Spleen (tissue), 11 donors: ENCODE data around the gene SPG7. TPM values are rescaled to one million over a fixed set of nuclear protein-coding genes. Genes with fewer than 3 reads are reported as not detected.

ENCODE experiments used
- DNase-seq: peaks from one replicate; pipeline ENCODE4 v3.0.0-alpha.2; 2020
- H3K27ac ChIP-seq, 8 donors: fragments of 200-600 bp; sonication (generic) in 7 of 8; 1 replicate in 4 of 8; 2 replicates in 4 of 8; pipeline versions ENCODE4 v1.5.0 to v1.8.0; 2016 to 2021; ENCODE audit warnings: inconsistent platforms in 4 of 8, mild to moderate bottlenecking in 4 of 8, moderate library complexity in 1 of 8
- H3K27me3 ChIP-seq, 7 donors: fragments of 200-600 bp; sonication (generic) in 6 of 7; replicated peaks in 1 of 7; 1 replicate in 4 of 7; 2 replicates in 3 of 7; pipeline versions ENCODE4 v1.5.0 to v1.8.0; 2016 to 2021; ENCODE audit warnings: inconsistent platforms in 3 of 7, mild to moderate bottlenecking in 1 of 7
- H3K36me3 ChIP-seq, 6 donors: fragments of 200-600 bp; sonication (generic) in 5 of 6; 1 replicate in 4 of 6; 2 replicates in 2 of 6; pipeline versions ENCODE4 v1.5.0 to v1.8.0; 2016 to 2021; ENCODE audit warnings: inconsistent platforms in 2 of 6
- H3K4me1 ChIP-seq, 6 donors: fragments of 200-600 bp; sonication (generic) in 5 of 6; 1 replicate in 3 of 6; 2 replicates in 3 of 6; pipeline versions ENCODE4 v1.5.0 to v1.8.0; 2016 to 2021; ENCODE audit warnings: inconsistent platforms in 3 of 6
- H3K4me3 ChIP-seq, 8 donors: fragments of 200-600 bp; sonication (generic) in 7 of 8; 1 replicate in 4 of 8; 2 replicates in 4 of 8; pipeline versions ENCODE4 v1.5.0 to v1.8.0; 2016 to 2021; ENCODE audit warnings: inconsistent platforms in 4 of 8, mild to moderate bottlenecking in 4 of 8, moderate library complexity in 2 of 8
- H3K9me3 ChIP-seq, 8 donors: fragments of 200-600 bp; sonication (generic) in 7 of 8; 1 replicate in 4 of 8; 2 replicates in 4 of 8; pipeline versions ENCODE4 v1.5.0 to v1.8.0; 2016 to 2021; ENCODE audit warnings: inconsistent platforms in 4 of 8
- POLR2A ChIP-seq, 3 donors: fragments of 450-650 bp; IDR thresholded peaks; one replicate each; pipeline ENCODE4 v1.5.1; 2017; ENCODE audit warnings: antibody characterized with exemption in 3 of 3, mild to moderate bottlenecking in 1 of 3
- POLR2AphosphoS5 ChIP-seq, 3 donors: sonication (generic); formaldehyde crosslinking; IDR thresholded peaks; one replicate each; pipeline ENCODE4 v1.5.1; 2017; ENCODE audit warnings: antibody characterized with exemption in 3 of 3
- whole genome bisulfite sequencing, 5 donors: extraction: QIAGEN DNeasy Blood & Tissue Kit in 3 of 5; methylation state at CpG; one replicate each; pipeline versions ENCODE4 v1.1.5 to v1.1.7; 2013 to 2018; 5-methylcytosine and 5-hydroxymethylcytosine counted together
- intact Hi-C: fragments of 100-400 bp; cut with DNase I; formaldehyde crosslinking; loops from one replicate; pipeline ENCODE4 v1.15.0; 2023; ENCODE audit warnings: low total_unique reads
- polyA plus RNA-seq, 3 donors: library from polyadenylated mRNA; stranded (reverse); fragments of 200-250 nt; gene quantifications; one replicate each; pipeline ENCODE4 v1.2.1, GENCODE V29; 2013
- total RNA-seq, 7 donors: library from RNA; depleted of rRNA in 3 of 7; stranded (reverse); fragments of >200 nt in 3 of 7; fragmentation: NEBNext Ultra II Directional in 4 of 7; extraction: Animal tissue kit (Norgen Biotek cat#: 25700) in 4 of 7; gene quantifications; one replicate each; pipeline versions ENCODE4 v1.1.0 to v1.2.1, GENCODE V29; 2016 to 2021
- TF ChIP-seq, protein P1 (sequence below), 11 experiments: fragments of 200-600 bp in 7 of 11; fragments of 450-650 bp in 4 of 11; sonication (generic) in 4 of 11; IDR thresholded peaks in 8 of 11; conservative IDR thresholded peaks in 3 of 11; 1 replicate in 7 of 11; 2 replicates in 4 of 11; pipeline versions ENCODE4 v1.4.0 to v1.8.0; 2016 to 2021; ENCODE audit warnings: antibody characterized with exemption in 11 of 11, inconsistent platforms in 4 of 11, mild to moderate bottlenecking in 1 of 11
- donor health status: healthy with polysubstance abuse.
- donor health status: DM: no; HTN: no; CAD: no; lungs with moderate emphysema.
- donor health status: DM: no; HTN: no; CAD: no.
- donor health status: Bipolar disorder and iron deficiency.
- donor health status: healthy.
- donor health status: DM: no; HTN: no; CAD: no.
- donor health status: DM: yes; HTN: yes; CAD: no.

Gene SPG7
- total and polyA plus RNA-seq, 10 donors = 64.5 to 260 (median 144) TPM

DNA sequence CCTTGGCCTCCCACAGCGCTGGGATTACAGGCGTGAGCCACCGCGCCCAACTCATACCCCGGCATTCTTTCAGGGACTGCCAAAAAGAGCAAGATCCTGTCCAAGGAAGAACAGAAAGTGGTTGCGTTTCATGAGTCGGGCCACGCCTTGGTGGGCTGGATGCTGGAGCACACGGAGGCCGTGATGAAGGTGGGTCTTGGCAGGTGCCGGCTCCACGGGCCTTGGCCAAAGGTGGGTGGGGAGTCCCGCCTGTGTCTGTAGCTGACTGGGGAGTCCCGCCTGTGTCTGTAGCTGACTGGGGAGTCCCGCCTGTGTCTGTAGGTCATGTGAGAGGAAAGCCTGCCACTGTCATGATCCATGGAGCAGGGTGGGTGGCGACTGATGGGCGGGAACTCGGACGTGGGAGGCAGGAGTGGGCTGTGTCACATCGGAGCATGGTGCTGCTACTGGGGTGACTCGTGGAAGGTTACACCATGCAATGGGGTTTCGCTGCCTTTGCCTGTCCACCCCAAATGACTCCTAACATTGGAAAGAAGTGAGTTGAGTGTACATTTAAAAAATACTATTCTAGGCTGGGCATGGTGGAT lies 42.3 kb downstream of the SPG7 start:
- 92 to 95% (median 93%) methylated on average over 22 of the region's 22 CpGs for WGBS, 5 donors
- Histone ChIP-seq H3K27ac (no peak overlapping the region), H3K36me3 (peaks cover 2 to 100% (median 95%) of the 10 kb centered on the region in 6 donors), H3K4me3 (no peak overlapping the region), H3K9me3 (no peaks in the 10 kb centered on the region), H3K4me1 (peaks cover 0 to 19% (median 0%) of the 10 kb centered on the region in 6 donors), H3K27me3 (no peaks in the 10 kb centered on the region)
- no peak for DNase-seq
- intact Hi-C loops = no loop called here
- TF ChIP-seq POLR2AphosphoS5 (IDR thresholded peaks at IDR 0.05) (no peak), POLR2A (IDR thresholded peaks at IDR 0.05) (no peak)
- TF ChIP-seq, protein P1, sequence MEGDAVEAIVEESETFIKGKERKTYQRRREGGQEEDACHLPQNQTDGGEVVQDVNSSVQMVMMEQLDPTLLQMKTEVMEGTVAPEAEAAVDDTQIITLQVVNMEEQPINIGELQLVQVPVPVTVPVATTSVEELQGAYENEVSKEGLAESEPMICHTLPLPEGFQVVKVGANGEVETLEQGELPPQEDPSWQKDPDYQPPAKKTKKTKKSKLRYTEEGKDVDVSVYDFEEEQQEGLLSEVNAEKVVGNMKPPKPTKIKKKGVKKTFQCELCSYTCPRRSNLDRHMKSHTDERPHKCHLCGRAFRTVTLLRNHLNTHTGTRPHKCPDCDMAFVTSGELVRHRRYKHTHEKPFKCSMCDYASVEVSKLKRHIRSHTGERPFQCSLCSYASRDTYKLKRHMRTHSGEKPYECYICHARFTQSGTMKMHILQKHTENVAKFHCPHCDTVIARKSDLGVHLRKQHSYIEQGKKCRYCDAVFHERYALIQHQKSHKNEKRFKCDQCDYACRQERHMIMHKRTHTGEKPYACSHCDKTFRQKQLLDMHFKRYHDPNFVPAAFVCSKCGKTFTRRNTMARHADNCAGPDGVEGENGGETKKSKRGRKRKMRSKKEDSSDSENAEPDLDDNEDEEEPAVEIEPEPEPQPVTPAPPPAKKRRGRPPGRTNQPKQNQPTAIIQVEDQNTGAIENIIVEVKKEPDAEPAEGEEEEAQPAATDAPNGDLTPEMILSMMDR (IDR thresholded peaks at IDR 0.05 in 8 of 11, conservative IDR thresholded peaks at IDR 0.05 in 3 of 11) = no peak

GRCh38 chr16:89552329-89552728 lies 44.1 kb downstream of the SPG7 start:
- Histone ChIP-seq H3K4me3 (no peak overlapping the region), H3K9me3 (no peaks in the 10 kb centered on the region), H3K27me3 (no peaks in the 10 kb centered on the region), H3K36me3 (peaks cover 2 to 100% (median 82%) of the 10 kb centered on the region in 6 donors), H3K4me1 (peaks cover 0 to 30% (median 3%) of the 10 kb centered on the region in 6 donors), H3K27ac (no peak overlapping the region)
- WGBS, 5 donors = 94 to 97% (median 96%) methylated on average over 22 of the region's 22 CpGs
- TF ChIP-seq, protein P1 (IDR thresholded peaks at IDR 0.05 in 8 of 11, conservative IDR thresholded peaks at IDR 0.05 in 3 of 11) = no peak
- TF ChIP-seq POLR2A (IDR thresholded peaks at IDR 0.05) = no peak
- TF ChIP-seq POLR2AphosphoS5 (IDR thresholded peaks at IDR 0.05) = peak in 1 of 3 donors; percentile 24
- no peak for DNase-seq
- intact Hi-C loops = no loop called here

- no peak for DNase-seq
- no peak overlapping the region for H3K27ac ChIP-seq
- peaks cover 0 to 36% (median 9%) of the 10 kb centered on the region in 6 donors for H3K4me1 ChIP-seq
- TF ChIP-seq, protein P1 (IDR thresholded peaks at IDR 0.05 in 8 of 11, conservative IDR thresholded peaks at IDR 0.05 in 3 of 11) = no peak
- TF ChIP-seq POLR2A (IDR thresholded peaks at IDR 0.05) = no peak
- TF ChIP-seq POLR2AphosphoS5 (IDR thresholded peaks at IDR 0.05) = no peak
- 84 to 94% (median 89%) methylated on average over 13 of the region's 13 CpGs for WGBS, 5 donors
- intact Hi-C loops = no loop called here
- peaks cover 2 to 94% (median 76%) of the 10 kb centered on the region in 6 donors for H3K36me3 ChIP-seq
- no peaks in the 10 kb centered on the region for H3K9me3 ChIP-seq
- no peak overlapping the region for H3K4me3 ChIP-seq
- H3K27me3 ChIP-seq = no peaks in the 10 kb centered on the region
Observed at GRCh38 chr16:89552913-89553312, 44.7 kb downstream of the SPG7 start.

DNA sequence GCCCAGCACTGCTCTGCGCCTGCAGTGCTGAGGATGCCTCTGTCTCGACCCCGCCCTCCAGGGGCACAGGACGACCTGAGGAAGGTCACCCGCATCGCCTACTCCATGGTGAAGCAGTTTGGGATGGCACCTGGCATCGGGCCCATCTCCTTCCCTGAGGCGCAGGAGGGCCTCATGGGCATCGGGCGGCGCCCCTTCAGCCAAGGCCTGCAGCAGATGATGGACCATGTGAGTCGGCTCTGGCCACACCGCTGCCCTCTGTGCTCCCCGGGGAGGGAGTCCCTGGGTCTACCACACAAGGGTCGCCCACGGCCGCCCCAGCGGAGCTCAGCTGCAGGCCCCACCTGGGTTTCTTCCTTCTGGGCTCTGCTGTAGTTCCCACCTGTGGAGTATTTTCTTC lies 45.5 kb downstream of the SPG7 start:
- intact Hi-C loops = no loop called here
- Histone ChIP-seq H3K4me3 (no peak overlapping the region), H3K27me3 (no peaks in the 10 kb centered on the region), H3K36me3 (peaks cover 0 to 86% (median 68%) of the 10 kb centered on the region in 6 donors), H3K27ac (no peak overlapping the region), H3K9me3 (no peaks in the 10 kb centered on the region), H3K4me1 (peaks cover 0 to 35% (median 11%) of the 10 kb centered on the region in 6 donors)
- DNase-seq = no peak
- TF ChIP-seq, protein P1 (IDR thresholded peaks at IDR 0.05 in 8 of 11, conservative IDR thresholded peaks at IDR 0.05 in 3 of 11) = no peak
- peak in 1 of 3 donors; percentile 2 for TF ChIP-seq POLR2AphosphoS5 (IDR thresholded peaks at IDR 0.05)
- TF ChIP-seq POLR2A (IDR thresholded peaks at IDR 0.05) = no peak
- 87 to 95% (median 93%) methylated on average over 9 to 18 of the region's 18 CpGs for WGBS, 5 donors
